Measurements from ENCODE around the gene IGFLR1.

GRCh38 chr19:35775046-35775297, 32.7 kb upstream of the IGFLR1 start:
- no peak for TF ChIP-seq CTCF (conservative IDR thresholded peaks at IDR 0.05; ENCODE audit: low read depth, low read length)
- no peak for TF ChIP-seq EZH2 (IDR thresholded peaks at IDR 0.05; ENCODE audit: borderline replicate concordance, low read depth, low read length, poor library complexity, severe bottlenecking)
